Transverse colon (tissue), 4 donors: Measurements from ENCODE around the gene MTURN.

ENCODE experiments used
- POLR2A ChIP-seq: fragments of 450-650 bp; IDR thresholded peaks from one replicate; pipeline ENCODE4 v1.6.1; 2016; ENCODE audit warnings: antibody characterized with exemption, mild to moderate bottlenecking, moderate library complexity
- POLR2AphosphoS5 ChIP-seq, 3 donors: sonication (generic); formaldehyde crosslinking; IDR thresholded peaks; one replicate each; pipeline ENCODE4 v1.6.1; 2016; ENCODE audit warnings: antibody characterized with exemption in 3 of 3
- TF ChIP-seq, protein P1 (sequence below), 5 experiments: fragments of 200-600 bp in 3 of 5; fragments of 450-650 bp in 2 of 5; sonication (generic) in 3 of 5; IDR thresholded peaks; 1 replicate in 2 of 5; 2 replicates in 3 of 5; pipeline ENCODE4 v1.5.1; 2016 to 2017; ENCODE audit warnings: antibody characterized with exemption in 5 of 5, inconsistent platforms in 3 of 5, mild to moderate bottlenecking in 2 of 5, moderate library complexity in 1 of 5

DNA sequence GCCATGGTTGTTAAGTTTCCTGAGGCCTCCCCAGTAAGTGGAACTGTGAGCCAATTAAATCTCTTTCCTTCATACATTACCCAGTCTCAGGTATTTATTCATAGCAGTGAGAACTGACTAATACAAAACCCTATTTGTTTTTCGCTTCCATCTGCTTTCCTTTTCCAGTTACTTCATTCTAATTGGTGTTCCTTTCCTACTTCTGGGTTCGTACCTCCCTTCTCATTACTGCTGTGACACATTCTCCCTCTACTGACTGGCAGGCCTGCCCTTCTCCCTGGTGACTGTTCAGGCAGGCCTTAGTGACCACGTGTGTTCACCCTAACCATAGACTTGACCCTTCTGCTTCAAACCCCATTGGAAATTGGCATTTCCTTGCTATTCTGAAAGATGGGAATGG lies 37.7 kb downstream of the MTURN start:
- no peak for TF ChIP-seq POLR2A
- TF ChIP-seq, protein P1, sequence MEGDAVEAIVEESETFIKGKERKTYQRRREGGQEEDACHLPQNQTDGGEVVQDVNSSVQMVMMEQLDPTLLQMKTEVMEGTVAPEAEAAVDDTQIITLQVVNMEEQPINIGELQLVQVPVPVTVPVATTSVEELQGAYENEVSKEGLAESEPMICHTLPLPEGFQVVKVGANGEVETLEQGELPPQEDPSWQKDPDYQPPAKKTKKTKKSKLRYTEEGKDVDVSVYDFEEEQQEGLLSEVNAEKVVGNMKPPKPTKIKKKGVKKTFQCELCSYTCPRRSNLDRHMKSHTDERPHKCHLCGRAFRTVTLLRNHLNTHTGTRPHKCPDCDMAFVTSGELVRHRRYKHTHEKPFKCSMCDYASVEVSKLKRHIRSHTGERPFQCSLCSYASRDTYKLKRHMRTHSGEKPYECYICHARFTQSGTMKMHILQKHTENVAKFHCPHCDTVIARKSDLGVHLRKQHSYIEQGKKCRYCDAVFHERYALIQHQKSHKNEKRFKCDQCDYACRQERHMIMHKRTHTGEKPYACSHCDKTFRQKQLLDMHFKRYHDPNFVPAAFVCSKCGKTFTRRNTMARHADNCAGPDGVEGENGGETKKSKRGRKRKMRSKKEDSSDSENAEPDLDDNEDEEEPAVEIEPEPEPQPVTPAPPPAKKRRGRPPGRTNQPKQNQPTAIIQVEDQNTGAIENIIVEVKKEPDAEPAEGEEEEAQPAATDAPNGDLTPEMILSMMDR (IDR thresholded peaks at IDR 0.05): no peak
- TF ChIP-seq POLR2AphosphoS5 (IDR thresholded peaks at IDR 0.05): no peak
